ENCODE measurements around the gene RPS6KL1. TPM values are rescaled to one million over a fixed set of nuclear protein-coding genes. Genes with fewer than 3 reads are reported as not detected.

RPS6KL1 gene
- total RNA-seq, 1 donor from 2014 or later = 12.1 TPM

GRCh38 chr14:74954232-74954946, 31.3 kb upstream of the RPS6KL1 start:
- Histone ChIP-seq H3K4me1 (peaks cover 9 to 24% of the 10 kb centered on the region in 2 donors), H3K27ac (peak overlapping the region; percentile 54 to 67), H3K36me3 (no peaks in the 10 kb centered on the region), H3K9me3 (no peaks in the 10 kb centered on the region), H3K4me3 (peak overlapping the region; percentile 54 to 90), H3K27me3 (no peaks in the 10 kb centered on the region)
- DNase-seq (ENCODE audit: low spot score in 2 of 2) = no peak
- intact Hi-C loops (cut with DNase I) = no loop called here
- TF ChIP-seq, protein P1, sequence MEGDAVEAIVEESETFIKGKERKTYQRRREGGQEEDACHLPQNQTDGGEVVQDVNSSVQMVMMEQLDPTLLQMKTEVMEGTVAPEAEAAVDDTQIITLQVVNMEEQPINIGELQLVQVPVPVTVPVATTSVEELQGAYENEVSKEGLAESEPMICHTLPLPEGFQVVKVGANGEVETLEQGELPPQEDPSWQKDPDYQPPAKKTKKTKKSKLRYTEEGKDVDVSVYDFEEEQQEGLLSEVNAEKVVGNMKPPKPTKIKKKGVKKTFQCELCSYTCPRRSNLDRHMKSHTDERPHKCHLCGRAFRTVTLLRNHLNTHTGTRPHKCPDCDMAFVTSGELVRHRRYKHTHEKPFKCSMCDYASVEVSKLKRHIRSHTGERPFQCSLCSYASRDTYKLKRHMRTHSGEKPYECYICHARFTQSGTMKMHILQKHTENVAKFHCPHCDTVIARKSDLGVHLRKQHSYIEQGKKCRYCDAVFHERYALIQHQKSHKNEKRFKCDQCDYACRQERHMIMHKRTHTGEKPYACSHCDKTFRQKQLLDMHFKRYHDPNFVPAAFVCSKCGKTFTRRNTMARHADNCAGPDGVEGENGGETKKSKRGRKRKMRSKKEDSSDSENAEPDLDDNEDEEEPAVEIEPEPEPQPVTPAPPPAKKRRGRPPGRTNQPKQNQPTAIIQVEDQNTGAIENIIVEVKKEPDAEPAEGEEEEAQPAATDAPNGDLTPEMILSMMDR (IDR thresholded peaks at IDR 0.05) = no peak

DNA sequence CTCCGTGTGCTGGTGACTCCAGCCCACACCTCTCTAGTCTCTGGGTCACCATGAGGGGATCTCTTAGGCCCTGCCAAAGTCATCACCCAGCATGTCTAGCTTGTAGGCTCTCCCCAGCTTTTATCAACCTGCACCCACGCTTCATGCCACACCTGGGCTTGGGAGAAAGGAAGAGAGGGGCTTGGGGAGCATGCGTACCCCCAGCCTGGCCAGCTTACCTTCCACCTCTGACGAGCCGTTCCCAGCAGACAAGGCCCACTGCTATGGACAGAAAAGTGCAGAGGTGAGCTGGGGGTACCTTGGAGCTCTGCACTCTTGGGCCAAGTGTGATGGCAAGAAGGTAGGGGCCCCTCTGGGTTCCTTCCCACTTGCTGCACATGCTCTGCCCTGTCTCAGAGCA, 30.6 kb upstream of the RPS6KL1 start:
- intact Hi-C loops (cut with DNase I) = no loop called here
- H3K4me1 ChIP-seq = peaks cover 9 to 24% of the 10 kb centered on the region in 2 donors
- no peak for DNase-seq (ENCODE audit: low spot score in 2 of 2)
- H3K27ac ChIP-seq = peak overlapping the region; percentile 54 to 67
- TF ChIP-seq, protein P1 (IDR thresholded peaks at IDR 0.05) = no peak
- peak overlapping the region; percentile 54 to 90 for H3K4me3 ChIP-seq
- no peaks in the 10 kb centered on the region for H3K27me3 ChIP-seq
- no peaks in the 10 kb centered on the region for H3K9me3 ChIP-seq
- H3K36me3 ChIP-seq = peaks cover 4 to 6% of the 10 kb centered on the region in 2 donors

- TF ChIP-seq, protein P1 (IDR thresholded peaks at IDR 0.05) = no peak
- Histone ChIP-seq H3K36me3 (peaks cover 12 to 14% of the 10 kb centered on the region in 2 donors), H3K4me3 (peak overlapping the region in 1 of 2 donors; percentile 90), H3K9me3 (no peaks in the 10 kb centered on the region), H3K27ac (no peak overlapping the region), H3K27me3 (no peaks in the 10 kb centered on the region), H3K4me1 (peaks cover 9 to 24% of the 10 kb centered on the region in 2 donors)
- intact Hi-C loops (cut with DNase I) = no loop called here
- DNase-seq (ENCODE audit: low spot score in 2 of 2) = no peak
Observed at GRCh38 chr14:74952697-74953484, 29.8 kb upstream of the RPS6KL1 start.

DNA sequence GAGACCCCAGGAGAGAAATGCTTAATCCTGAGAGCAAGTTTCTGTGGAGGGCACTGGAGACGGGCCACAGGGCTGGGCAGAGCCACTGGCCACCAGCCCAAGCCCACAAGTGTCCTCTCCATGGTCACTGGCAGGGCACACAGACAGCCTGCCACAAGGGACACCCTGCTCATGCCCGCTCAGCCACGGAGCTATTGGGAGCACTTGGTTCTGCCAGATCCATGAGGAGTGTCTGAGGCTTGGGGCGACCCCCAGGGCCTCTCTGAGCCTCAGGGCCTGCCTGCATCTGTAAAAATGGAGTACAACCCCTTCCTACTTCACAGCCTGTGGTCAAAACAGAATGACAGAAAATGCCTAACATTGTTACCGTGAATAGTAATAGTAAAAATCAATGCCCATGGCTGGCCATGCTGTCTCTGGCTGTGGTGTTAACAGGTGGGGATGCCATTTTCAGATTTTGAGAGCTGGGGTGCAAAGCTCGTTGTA, 29.2 kb upstream of the RPS6KL1 start:
- Histone ChIP-seq H3K27ac (peak overlapping the region in 1 of 2 donors; percentile 42), H3K9me3 (no peaks in the 10 kb centered on the region), H3K36me3 (peaks cover 16 to 17% of the 10 kb centered on the region in 2 donors), H3K27me3 (no peaks in the 10 kb centered on the region), H3K4me3 (no peak overlapping the region), H3K4me1 (peaks cover 9 to 24% of the 10 kb centered on the region in 2 donors)
- no peak for DNase-seq (ENCODE audit: low spot score in 2 of 2)
- TF ChIP-seq, protein P1 (IDR thresholded peaks at IDR 0.05) = no peak
- intact Hi-C loops (cut with DNase I) = no loop called here

- Histone ChIP-seq H3K36me3 (peaks cover 16 to 17% of the 10 kb centered on the region in 2 donors), H3K4me3 (no peak overlapping the region), H3K4me1 (peaks cover 9 to 27% of the 10 kb centered on the region in 2 donors), H3K27ac (peak overlapping the region in 1 of 2 donors; percentile 42), H3K9me3 (no peaks in the 10 kb centered on the region), H3K27me3 (no peaks in the 10 kb centered on the region)
- intact Hi-C loops (cut with DNase I) = no loop called here
- DNase-seq (ENCODE audit: low spot score in 2 of 2) = no peak
- TF ChIP-seq, protein P1 (IDR thresholded peaks at IDR 0.05) = no peak
Observed at GRCh38 chr14:74951443-74952179, 28.6 kb upstream of the RPS6KL1 start.

Measured in ascending aorta (tissue), 2 donors.